Activated CD4-positive, alpha-beta T cell treated with anti-CD3 and anti-CD28 coated beads, Interleukin-2, Interleukin-6, amounts not matched to agents 100 ng/mL and 50 ng/mL, durations not matched to agents 16 hours and 8 hours (primary cell): ENCODE measurements around the gene PRAMEF2.
"Not testable (repeated sequence)": the region's sequence is repeated elsewhere in the genome, so short reads cannot be mapped to it uniquely, and the experiment has no call there.

Experiments
- DNase-seq: peaks from one replicate; pipeline ENCODE4 v3.0.0-alpha.2; 2020

The PRAMEF2 gene, protein sequence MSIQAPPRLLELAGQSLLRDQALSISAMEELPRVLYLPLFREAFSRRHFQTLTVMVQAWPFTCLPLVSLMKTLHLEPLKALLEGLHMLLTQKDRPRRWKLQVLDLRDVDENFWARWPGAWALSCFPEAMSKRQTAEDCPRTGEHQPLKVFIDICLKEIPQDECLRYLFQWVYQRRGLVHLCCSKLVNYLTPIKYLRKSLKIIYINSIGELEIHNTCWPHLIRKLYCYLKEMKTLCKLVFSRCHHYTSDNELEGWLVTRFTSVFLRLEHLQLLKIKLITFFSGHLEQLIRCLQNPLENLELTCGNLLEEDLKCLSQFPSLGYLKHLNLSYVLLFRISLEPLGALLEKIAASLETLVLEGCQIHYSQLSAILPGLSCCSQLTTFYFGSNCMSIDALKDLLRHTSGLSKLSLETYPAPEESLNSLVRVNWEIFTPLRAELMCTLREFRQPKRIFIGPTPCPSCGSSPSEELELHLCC

DNA sequence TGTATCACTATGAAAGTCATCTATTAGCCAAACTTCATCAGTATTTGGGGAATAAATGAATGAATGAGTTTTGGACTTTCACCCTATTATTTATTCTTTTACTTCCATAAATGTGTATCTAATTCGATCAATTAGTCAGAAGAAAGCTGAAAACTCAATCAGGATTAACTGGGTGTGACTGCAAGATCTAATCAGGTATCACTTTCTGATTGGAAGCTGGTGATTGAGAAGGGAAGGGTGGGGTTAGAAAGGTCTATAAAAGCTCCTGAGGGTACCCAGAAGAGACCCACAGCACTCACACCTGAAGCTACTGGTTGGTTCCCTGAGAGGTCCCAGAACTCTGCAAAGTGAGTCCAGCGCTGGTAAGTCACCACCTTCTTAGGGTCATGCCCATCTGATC lies at the start of gene PRAMEF2:
PRAMEF2 (plus strand) TSS at position 301 of the 400 bp plus-strand sequence. CDS start 1,924 bp downstream, outside the sequence.
- not testable (repeated sequence) for DNase-seq

DNA sequence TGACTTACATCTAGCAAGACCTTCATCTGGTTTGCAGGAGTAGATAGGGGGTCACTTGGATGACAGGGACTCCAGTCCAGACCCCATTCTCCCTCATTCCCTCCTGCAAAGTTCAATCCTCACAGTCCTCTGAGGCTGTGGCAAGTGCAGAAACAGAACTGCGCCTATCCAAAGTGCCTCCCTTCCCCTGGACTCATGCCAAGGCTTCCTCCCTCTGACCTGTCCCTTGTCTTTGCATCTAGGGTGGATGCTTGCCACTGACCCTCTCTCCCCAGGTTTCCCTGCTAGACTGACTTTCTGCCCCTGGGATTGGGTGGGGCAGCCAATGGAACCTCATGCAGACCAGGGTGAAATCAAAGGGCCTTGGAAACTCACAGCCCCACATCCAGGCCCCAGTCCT lies 47.0 kb upstream of the PRAMEF2 start:
- no peak for DNase-seq

DNA sequence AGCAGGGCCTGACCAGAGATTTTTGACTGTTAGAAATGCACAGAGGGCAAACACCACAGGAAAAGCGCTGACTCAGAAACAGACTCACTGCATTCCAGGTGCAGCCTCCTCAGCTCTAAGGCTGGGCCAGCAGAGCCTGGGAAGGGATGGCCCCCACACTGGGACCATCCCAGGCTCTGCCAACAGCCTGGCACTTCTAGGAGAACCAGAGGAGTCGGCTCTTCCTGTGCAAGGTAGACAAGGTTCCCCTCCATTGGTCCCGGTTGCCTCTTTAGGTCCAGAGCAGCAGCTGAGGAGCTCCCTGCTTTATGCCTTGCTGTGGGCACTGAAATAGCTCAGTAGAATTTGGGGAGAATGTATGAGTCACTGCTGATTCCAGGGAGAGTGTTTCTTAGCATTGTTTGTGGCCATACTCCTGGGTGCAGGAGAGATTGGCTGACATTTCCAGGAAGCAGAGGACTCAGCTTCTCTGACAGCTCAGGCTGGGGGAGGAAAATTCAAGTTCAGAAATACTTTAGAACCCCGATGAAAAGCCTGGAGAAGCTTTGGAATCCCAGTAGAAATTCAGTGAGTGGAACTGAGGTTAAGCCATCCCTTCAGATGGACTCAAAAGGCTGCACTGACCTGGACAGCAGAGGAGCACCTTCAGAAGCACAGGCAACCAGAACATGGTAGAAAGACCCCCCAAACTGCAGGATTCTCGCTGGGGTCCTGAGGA lies 46.0 kb upstream of the PRAMEF2 start:
- DNase-seq, result no peak

DNA sequence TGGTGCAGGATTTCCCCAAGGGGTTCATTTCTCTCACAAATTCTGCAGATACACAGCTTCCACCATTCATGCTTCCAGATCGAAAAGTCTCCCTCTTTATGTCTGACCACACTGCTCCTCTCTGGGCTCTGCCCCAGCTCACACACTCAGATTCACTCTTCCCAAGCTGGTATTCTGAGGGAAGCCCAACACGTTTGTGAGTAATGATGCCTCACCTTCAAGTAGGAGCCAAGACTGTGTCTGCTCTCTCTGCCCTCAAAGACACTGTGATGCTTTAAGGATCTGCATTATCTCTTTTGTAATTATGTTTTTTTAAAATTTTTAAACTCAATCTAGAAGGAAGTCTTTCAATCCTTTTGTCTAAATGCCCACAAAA lies 45.5 kb upstream of the PRAMEF2 start:
- no peak for DNase-seq

DNA sequence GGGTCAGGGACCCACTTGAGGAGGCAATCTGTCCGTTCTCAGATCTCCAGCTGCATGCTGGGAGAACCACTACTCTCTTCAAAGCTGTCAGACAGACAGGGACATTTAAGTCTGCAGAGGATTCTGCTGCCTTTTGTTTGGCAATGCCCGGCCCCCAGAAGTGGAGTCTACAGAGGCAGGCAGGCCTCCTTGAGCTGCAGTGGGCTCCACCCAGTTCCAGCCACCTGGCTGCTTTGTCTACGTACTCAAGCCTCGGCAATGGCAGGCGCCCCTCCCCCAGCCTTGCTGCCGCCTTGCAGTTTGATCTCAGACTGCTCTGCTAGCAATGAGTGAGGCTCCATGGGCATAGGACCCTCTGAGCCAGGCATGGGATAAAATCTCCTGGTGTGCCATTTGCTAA lies 37.8 kb upstream of the PRAMEF2 start:
- not testable (repeated sequence) for DNase-seq

DNA sequence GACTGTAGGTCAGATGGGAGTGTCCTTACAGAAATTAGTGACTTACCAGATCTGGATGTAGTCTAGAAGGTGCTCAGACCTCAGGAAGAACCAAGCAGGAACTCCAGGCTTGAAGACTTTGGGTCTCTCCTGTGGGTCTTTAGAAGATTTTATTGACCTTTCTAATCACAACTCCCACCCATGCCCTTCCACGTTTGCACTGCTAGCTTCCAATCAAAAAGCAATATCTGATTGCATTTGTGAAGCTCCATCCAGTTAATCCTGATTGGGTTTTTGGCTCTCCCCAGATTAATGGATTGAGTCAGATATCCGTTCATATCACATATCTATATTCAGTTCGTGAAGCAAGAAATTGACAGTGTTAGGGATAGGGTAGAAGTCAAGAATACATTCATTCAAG lies 25.6 kb upstream of the PRAMEF2 start, which contains the start of gene PRAMEF11:
PRAMEF11 (minus strand) TSS at position 101 of the 400 bp plus-strand sequence. CDS start 2,621 bp downstream, outside the sequence.
- not testable (repeated sequence) for DNase-seq

DNA sequence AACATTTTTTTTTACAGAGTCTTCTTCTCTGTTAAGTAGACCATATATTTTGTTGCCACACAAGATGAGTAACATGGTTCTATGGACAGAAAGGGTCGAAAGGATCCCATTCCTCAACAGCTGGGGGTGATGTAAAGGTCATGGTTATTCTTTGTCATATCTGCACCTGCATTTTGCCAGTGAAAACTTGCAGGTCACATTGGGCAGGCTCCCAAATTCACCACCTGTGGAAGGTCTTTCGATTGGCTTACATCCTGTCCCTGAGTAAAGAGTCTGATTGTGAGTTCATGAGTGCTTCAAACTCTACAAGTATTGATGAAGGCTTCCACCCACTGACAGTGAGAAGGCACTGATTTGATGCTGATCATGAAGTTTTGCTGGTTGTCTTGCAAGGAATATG lies 23.6 kb upstream of the PRAMEF2 start:
- DNase-seq, result not testable (repeated sequence)

DNA sequence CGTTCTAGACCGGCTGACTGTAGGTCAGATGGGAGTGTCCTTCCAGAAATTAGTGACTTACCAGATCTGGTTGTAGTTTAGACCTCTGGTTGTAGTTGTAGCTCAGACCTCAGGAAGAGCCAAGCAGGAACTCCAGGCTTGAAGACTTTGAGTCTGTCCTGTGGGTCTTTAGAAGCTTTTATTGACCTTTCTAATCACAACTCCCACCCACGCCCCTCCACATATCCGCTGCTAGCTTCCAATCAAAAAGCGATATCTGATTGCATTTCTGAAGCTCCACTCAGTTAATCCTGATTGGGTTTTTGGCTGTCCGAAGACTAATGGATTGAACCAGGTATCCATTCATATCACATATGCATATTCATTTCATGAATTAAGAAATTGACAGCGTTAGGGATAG lies 8.3 kb upstream of the PRAMEF2 start, which contains the start of gene HNRNPCL1:
HNRNPCL1 (minus strand) TSS at position 101 of the 400 bp plus-strand sequence. CDS start 431 bp downstream, outside the sequence.
- not testable (repeated sequence) for DNase-seq

DNA sequence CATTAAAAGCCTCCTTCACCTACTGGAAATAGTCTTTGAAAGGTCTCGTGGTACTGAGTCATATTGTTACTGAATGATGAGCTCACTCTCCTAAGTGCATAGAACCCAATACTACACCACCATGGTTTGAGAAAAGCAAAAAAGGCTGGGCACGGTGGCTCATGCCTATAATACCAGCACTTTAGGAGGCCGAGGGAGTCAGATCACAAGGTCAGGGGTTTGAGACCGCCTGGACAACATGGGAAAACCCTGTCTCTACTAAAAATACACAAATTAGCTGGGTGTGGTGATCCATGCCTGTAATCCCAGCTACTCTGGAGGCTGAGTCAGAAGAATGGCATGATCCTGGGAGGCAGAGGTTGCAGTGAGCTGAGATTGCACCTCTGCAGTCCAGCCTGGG lies 5.1 kb upstream of the PRAMEF2 start:
- DNase-seq, result peak; percentile 7

DNA sequence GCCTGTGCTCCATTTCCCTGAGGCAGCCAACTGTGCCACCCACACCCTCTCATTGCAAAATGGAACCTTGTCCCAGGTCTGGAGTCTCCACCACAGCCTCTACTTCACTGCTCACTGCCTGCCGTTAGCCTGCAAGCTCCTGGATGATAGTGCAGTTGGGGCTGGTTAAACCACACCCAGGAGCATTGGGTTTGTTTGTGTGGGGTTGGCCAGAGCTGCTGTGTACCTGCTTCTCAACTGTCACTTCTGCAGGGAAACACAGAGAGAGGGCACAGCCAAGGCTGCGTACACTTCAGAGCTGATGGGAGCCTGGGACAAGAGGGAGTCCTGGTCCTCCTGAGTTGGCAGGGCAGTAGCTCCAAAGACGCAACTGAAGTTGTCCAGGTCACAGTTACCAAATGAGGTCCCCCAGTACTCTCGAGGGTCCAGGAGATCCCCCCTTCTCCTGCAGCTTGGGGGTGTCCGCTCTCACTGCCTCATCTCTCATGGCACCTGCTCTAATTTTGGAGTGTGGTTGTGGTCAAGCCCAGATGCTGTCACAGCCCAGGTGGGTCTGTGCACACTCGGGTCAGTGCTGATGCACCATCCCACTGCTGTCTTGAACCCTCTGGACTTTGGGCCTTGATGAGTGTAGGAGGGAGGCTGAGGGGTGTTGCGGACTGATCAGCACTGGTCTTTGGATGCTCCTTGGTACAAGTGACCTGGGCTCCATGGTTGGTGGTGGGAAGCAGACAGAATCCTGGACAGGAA lies 6.4 kb downstream of the PRAMEF2 start:
- not testable (repeated sequence) for DNase-seq

DNA sequence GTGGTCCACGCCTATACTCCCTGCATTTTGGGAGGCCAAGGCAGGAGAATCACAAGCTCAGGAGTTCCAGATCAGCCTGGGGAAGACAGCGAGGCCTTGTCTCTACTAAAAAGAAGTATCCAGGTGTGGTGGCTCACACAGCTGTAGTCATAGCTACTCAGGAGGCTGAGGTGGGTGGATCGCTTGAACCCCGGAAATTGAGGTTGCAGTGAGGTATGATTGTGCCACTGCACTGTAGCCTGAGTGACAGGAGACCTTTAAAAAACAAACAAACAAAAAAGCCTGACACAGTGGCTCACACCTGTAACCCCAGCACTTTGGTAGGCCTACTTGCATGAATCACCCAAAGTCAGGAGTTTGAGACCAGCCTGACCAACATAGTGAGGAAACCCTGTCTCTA lies 21.6 kb downstream of the PRAMEF2 start:
- DNase-seq, result not testable (repeated sequence)

DNA sequence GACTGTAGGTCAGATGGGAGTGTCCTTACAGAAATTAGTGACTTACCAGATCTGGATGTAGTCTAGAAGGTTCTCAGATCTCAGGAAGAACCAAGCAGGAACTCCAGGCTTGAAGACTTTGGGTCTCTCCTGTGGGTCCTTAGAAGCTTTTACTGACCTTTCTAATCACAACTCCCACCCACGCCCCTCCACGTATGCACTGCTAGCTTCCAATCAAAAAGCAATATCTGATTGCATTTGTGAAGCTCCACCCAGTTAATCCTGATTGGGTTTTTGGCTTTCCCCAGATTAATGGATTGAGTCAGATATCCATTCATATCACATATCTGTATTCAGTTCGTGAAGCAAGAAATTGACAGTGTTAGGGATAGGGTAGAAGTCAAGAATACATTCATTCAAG lies 29.2 kb downstream of the PRAMEF2 start, which contains the start of gene PRAMEF4:
PRAMEF4 (minus strand) TSS at position 101 of the 400 bp plus-strand sequence. CDS start 2,807 bp downstream, outside the sequence.
- DNase-seq, result not testable (repeated sequence)

DNA sequence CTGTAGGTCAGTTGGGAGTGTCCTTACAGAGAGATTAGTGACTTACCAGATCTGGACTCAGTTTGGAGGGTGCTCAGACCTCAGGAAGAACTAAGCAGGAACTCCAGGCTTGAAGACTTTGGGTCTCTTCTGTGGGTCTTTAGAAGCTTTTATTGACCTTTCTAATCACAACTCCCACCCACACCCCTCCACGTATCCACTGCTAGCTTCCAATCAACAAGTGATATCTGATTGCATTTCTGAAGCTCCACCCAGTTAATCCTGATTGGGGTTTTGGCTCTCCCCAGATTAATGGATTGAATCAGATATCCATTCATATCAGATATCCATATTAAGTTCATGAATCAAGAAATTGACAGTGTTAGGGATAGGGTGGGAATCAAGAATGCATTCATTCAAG lies 41.3 kb downstream of the PRAMEF2 start, which contains the start of gene PRAMEF10:
PRAMEF10 (minus strand) TSS at position 101 of the 400 bp plus-strand sequence. CDS start 2,423 bp downstream, outside the sequence.
- not testable (repeated sequence) for DNase-seq

DNA sequence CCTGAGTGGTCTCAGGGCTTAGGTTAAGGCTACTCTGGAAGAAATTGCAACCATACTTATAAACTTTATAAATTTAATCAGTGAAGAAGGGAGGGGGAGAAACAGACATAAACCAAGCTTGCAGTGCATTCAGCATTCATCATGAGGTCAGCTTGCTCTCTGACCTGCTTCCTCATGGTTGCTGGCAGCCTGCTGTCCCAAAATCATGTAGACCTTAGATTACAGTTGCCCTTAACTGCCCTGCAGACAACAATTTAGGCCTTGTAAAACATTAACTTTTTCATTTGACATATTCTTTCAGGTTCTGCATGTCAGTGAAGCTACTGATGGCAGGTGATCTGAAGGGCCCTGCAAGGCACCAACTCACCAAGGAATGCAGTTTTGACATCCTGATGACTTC lies 42.3 kb downstream of the PRAMEF2 start:
- DNase-seq, result not testable (repeated sequence)

DNA sequence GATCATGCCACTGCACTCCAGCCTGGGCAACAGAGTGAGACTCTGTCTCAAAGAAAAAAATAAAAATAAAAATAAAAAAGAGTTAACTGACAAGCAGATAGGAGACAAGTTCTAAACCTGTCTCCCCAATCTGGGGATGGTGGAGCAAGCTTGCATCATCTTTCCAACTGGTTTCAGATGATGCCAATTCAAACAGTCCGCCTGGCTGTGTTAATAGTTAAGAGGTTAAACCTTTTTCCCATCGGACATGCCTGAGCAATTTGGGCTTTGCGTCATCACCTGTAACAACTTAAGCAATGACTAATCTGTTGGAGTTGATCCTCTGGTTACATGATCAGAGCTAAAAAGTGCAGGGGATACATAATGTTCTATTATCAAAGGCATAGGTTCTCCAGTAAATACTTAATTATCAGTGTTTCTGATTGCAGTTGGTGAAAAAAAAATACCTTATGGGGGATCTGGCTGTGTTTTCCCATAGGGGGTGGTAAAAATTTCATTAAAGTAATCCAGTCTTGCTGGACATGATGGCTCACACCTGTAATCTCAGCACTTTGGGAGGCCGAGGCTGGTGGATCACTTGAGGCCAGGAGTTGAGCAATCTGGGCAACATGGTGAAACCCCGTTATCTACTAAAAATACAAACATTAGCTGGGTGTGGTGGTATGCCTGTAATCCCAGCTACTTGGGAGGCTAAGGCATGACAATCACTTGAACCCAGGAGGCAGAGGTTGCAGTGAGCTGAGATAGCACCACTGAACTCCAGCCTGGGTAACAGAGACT lies 47.1 kb downstream of the PRAMEF2 start:
- not testable (repeated sequence) for DNase-seq
